ENCODE results near the gene LRRC72. TPM values are rescaled to one million over a fixed set of nuclear protein-coding genes. Genes with fewer than 3 reads are reported as not detected.
"Not testable (repeated sequence)": the region's sequence is repeated elsewhere in the genome, so short reads cannot be mapped to it uniquely, and the experiment has no call there.

LRRC72 gene
- total RNA-seq, 1 experiment from 2014 or later = not detected

DNA sequence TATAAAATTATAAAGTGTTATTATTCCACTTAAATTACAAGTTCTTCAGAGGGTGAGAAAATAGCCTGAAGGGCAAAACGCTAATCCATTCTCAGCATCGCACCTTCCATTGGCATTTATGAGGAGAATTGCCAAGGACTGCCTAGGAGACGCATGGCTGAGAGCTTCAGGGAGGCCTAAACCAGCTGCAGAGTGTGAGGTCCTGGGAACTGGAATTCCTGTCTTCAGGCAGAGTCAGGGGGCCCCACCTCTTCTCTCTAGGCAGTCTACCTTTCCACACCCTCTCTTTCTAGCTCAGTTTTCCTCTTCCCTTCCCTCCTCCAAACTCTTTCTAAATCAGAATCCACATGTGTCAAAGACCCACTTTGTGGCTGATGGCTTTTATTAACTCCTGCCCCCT lies 35.3 kb downstream of the LRRC72 start:
- no peak for DNase-seq (ENCODE audit: low read depth)
- in situ Hi-C loops (cut with HindIII; ENCODE audit: low pct_unique_long_range_greater_than_20kb, low sequenced_read_pairs) = no loop called here

DNA sequence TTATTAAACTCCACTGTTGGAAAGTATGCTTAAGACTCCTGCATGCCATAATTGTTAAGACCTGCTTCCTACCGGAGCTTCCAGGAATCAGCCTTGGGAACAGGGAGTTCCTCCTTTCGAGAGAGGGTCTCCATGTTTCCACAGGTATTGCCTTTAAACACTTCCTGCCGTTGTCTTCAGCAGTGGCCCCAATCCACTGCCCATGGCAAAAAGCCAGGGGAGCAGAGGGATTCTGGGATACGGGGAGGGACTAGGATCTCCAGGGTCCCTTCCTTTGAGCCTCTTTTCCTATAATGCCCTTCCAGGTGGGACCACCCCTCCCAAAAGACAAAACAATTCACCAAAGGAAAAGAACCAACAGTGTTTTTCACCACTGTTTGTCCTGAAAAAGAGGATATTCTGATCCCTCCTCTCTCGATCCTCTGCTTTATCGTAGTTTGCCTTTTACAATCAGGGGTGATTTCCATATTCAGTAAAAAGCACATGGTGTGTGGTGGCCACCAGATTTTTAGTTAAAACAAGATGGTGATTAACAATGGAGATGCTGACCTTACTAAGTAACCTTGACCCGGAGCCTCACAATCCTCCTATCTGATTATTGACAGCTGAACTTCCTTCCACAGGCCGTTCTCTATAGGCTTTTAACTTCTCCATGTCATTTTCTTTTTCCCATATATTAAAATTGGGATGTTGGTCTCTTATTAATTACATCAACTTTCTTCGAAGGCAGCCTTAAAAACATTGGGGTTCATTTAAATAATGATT lies 36.0 kb downstream of the LRRC72 start:
- in situ Hi-C loops (cut with HindIII; ENCODE audit: low pct_unique_long_range_greater_than_20kb, low sequenced_read_pairs) = no loop called here
- no peak for DNase-seq (ENCODE audit: low read depth)

DNA sequence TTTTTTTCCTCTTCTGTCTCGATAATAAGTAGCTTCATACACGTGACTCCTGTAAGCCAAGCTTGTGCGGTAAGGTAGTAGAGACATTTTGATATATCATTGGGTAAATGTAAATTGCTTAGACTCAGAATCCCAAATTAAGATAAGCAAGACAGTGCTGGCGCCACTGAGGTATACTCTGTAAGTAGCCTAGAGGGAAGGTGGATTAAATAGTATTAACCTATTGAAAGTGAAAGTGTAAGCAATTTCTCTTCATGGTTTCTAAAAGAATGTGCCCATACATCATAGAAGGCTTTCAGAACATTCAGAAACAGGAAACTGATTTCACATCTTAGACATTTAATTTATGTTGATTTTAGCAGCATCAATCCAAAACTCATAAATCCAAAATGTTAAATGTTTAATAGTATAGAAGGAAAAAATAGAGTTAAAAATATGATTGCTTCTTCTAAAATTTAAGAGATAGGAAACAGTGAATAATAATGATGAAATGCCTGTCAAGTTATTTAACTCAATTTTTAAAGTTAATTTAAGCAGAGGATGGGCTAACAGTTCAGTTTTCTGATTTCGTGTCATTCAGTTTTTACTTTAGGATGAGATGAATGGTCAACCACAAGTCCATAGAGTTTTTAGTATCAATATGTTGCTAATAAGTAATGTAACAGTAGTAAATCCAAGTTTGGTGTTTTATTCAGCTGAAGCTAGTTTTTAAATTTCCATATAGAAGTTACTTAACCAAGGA lies 36.8 kb downstream of the LRRC72 start:
- DNase-seq (ENCODE audit: low read depth) = no peak
- in situ Hi-C loops (cut with HindIII; ENCODE audit: low pct_unique_long_range_greater_than_20kb, low sequenced_read_pairs) = no loop called here

DNA sequence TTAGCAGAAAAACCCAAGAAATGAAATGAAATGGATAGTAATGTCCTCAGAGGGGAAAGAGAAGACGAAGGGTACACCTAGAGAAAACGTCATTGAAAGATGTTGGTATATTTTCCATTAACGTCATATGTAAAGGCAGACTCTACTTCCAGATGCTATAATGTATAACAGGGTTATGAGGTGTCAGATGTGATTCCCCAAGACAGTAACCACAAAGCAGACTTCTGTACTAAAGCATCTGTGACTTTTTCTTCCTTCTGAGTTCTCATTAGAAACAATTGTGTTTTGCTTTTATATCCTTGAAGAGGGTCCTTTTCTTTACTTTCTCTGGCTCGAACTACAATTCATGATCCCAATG lies 37.4 kb downstream of the LRRC72 start:
- DNase-seq (ENCODE audit: low read depth) = no peak
- in situ Hi-C loops (cut with HindIII; ENCODE audit: low pct_unique_long_range_greater_than_20kb, low sequenced_read_pairs) = no loop called here

DNA sequence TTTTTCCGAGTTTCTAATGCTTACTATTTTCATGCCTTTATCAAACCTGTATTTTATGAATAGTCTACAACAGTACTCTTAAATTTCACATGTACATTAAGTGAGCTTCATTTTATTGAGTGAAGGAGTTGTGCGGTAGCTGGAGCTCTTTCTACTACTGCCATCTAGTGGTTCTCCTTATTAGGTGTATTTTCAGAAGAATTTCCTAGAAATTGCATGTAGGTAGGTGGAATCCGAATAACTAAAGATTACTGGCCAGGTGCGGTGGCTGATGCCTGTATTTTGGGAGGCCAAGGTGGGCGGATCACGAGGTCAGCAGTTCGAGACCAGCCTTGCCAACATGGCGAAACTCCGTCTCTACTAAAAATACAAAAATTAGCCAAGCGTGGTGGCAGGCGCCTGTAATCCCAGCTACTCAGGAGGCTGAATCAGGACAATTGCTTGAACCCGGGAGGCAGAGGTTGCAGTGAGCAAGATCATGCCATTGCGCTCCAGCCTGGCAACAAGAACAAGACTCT lies 38.3 kb downstream of the LRRC72 start:
- peak; percentile 58 for DNase-seq (ENCODE audit: low read depth)
- in situ Hi-C loops (cut with HindIII; ENCODE audit: low pct_unique_long_range_greater_than_20kb, low sequenced_read_pairs) = no loop called here

DNA sequence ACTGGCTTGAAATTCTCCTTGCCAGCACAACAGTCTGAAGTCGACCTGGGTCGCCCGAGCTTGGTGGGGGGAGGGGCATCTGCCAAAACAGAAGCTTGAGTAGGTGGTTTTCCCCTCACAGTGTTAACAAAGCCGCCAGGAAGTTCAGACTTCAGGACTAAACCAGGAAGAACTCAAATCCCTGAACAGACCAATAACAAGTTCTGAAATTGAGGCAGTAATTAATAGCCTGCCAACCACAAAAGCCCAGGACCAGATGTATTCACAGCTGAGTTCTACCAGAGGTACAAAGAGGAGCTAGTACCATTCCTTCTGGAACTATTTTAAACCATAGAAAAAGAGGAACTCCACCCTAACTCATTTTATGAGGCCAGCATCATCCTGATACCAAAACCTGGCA lies 45.3 kb downstream of the LRRC72 start:
- no peak for DNase-seq (ENCODE audit: low read depth)
- in situ Hi-C loops (cut with HindIII; ENCODE audit: low pct_unique_long_range_greater_than_20kb, low sequenced_read_pairs) = no loop called here

DNA sequence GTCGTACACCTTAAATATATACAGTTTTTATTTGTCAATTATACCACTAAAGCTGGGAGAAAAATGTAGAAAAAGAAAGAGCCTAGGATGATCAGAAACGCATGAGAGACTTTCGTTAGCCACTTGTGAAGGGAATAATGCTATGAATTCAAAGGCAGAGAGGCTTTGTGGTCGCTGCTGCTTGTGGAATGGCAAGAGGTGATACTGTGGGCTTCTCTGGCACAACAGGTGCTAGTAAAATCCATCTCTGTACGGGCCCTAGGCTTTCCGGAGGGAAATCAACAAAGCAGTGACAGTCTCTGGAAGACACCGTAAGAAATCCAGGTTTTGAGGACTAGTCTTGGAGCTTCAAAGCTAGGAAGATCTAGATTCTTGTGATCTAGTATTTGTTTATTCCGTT lies 52.6 kb downstream of the LRRC72 start:
- DNase-seq (ENCODE audit: low read depth) = no peak
- in situ Hi-C loops (cut with HindIII; ENCODE audit: low pct_unique_long_range_greater_than_20kb, low sequenced_read_pairs) = no loop called here

DNA sequence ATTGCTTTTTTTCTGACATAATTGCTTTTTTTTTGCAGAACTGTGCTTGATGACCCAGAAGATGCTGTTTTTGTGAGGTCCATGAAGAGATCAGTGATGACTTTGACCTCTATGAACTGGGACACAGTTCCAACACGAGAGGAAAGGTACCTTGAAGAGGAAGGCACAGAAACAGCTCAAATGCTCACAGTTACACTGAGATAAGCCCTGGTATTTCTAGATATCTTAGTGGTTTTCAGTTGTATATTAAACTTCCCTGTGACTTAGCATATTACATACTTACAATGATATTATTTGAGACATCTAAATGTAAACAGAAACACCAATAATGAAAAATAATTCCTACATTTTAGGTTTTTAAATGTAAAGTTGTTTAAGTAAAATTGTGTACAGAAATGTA lies 54.7 kb downstream of the LRRC72 start:
- no peak for DNase-seq (ENCODE audit: low read depth)
- in situ Hi-C loops (cut with HindIII; ENCODE audit: low pct_unique_long_range_greater_than_20kb, low sequenced_read_pairs) = no loop called here

DNA sequence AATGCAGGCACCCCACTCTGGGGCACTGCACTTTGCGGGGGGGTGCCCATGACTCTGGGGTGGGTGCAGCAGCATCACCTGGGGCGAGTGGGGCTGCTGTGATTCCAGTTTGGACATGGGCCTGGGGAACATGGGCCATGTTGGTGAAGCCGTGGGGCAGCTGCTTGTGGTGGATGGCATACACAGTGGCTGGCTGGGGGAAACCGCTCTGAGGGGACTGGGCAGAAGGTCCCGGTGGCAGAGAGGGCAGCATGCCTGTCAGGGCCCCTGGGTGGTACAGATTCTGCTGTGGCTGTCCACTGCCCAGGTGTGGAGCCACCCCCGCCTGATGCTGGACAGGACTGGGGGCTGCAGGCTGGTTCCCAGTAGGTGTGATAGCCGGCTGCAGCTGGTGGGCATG lies 57.2 kb downstream of the LRRC72 start:
- in situ Hi-C loops (cut with HindIII; ENCODE audit: low pct_unique_long_range_greater_than_20kb, low sequenced_read_pairs) = no loop called here
- DNase-seq (ENCODE audit: low read depth) = no peak

DNA sequence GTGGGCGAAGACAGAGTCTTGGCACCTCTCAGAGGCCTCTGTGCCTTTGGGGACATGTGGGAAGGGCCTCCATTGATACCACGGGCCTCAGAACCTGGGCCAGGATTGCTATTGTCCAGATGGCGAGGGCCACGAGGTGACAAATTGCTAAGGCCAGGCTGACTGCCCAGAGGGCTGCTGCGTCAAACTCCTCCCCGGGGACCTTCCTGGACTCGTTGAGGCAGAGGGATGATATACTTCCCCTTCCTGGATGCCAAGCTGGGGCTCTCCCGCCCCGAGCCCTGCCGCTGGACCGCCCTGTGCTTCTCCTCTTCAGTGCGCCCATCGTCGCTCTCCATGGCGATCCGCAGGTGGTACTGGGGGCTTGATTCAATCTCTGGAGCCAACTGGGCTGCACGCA lies 58.9 kb downstream of the LRRC72 start:
- in situ Hi-C loops (cut with HindIII; ENCODE audit: low pct_unique_long_range_greater_than_20kb, low sequenced_read_pairs) = no loop called here
- no peak for DNase-seq (ENCODE audit: low read depth)

DNA sequence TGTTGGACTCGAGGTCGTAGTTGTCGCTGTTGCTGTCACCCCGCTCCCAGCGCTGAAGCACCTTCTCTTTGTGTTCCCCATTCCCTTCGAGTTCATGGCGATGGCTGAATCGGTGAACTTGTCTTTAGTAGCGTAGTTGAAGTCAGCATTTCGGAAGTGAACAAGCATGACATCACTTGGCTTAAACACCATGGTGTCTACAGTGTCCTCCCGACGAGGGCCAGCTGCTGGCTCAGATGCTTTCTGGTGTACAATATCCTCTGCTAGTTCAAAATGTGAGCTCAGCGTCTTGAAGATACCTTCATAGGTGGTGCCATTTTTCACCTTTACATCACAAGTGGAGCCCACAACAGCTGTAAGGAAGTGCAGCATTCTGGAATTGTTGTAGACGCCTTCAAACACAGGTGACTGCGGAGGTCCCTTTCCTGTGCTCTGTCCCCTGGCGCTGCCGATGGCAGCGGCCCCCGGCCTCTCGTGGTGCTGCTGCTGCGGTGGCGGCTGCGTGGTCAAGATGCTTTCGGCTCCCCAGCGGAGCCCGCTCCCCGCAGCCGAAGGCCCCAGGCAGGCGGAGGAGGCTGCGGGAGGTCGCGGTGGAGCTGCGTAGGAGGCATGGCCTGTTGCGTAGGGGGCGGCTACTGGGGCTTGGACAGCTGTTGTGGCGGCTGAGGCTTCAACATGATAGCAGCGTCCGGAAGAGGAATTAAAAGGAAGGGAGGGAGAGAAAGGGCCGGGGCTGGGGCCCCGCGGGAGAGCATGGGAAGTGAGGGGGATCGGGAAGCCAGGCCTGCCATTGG lies 59.7 kb downstream of the LRRC72 start:
- DNase-seq (ENCODE audit: low read depth) = no peak
- in situ Hi-C loops (cut with HindIII; ENCODE audit: low pct_unique_long_range_greater_than_20kb, low sequenced_read_pairs) = no loop called here

DNA sequence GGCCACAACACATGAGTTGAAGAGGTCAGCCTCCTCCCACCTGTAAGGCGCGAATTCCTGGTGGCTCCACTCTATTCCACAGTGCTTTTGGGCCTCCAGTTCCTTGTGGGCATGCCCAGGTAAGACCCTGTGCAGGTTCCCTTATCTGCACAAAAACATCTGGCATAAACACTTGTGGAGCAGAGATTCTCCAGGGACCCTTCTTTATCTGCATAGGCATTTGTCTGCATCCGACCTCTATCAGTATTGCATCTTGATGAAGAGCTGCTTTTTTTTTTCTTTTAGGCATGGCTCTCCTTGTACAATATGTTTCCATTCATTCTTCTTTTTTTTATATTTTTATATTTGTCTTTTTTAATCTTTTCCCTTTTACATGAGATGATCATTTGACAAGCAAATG lies 60.5 kb downstream of the LRRC72 start:
- in situ Hi-C loops (cut with HindIII; ENCODE audit: low pct_unique_long_range_greater_than_20kb, low sequenced_read_pairs) = no loop called here
- no peak for DNase-seq (ENCODE audit: low read depth)

DNA sequence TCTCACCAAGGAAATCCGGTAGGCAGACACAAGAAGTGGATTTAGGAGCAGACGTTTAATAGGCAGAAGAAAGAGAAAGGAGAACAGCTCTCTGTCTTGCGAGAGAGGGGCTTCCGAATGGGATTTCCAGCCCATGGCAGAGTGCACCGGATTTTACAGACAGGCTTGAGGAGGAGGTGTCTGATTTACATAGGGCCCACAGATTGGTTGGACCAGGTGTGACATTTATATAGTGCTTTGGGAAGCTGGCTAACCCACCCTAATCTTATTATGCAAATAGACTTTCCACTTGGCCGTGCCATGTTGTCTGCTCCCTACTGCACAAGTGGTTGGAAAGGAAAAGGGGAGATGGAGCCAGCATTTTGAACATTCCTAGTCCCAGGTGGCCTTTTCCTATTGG lies 61.2 kb downstream of the LRRC72 start:
- in situ Hi-C loops (cut with HindIII; ENCODE audit: low pct_unique_long_range_greater_than_20kb, low sequenced_read_pairs) = no loop called here
- DNase-seq (ENCODE audit: low read depth) = no peak

DNA sequence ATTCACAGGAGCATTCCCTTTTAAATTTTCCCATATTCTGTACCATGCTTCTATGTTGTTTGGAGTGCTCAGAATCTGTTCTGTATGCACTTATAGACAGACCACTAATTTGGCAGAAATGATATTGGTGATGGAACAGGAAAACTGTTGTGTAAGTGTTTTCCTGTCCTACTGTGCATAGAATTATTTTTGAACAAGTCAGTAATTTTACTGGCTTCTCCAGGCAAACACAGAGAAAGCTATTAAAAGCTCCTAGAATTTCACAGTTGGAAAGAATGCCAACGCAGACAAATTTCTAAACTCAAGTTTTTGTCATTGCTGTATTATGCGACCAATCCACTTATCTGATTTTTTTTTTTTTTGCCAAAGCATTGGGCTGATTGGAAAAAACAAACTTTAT lies 63.3 kb downstream of the LRRC72 start:
- in situ Hi-C loops (cut with HindIII; ENCODE audit: low pct_unique_long_range_greater_than_20kb, low sequenced_read_pairs) = no loop called here
- DNase-seq (ENCODE audit: low read depth) = no peak

DNA sequence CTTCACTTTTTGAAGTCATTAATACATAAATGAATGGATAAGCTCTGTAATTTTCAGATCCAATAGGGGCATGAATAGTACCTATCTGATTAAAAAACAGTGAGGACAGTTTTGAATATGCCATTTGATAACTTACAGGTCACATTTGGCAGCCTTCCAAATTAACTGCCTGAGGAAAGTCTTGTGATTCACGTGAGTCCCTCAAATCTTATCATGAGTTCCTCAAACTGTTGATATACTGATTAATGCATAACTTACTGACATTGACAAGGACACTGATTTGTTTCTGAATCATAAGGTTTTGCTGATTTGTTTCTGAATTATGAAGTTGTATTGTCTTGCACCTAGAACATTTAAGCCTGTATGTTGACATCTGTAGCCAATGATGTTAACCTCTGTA lies 63.8 kb downstream of the LRRC72 start:
- DNase-seq (ENCODE audit: low read depth) = no peak
- in situ Hi-C loops (cut with HindIII; ENCODE audit: low pct_unique_long_range_greater_than_20kb, low sequenced_read_pairs) = no loop called here

DNA sequence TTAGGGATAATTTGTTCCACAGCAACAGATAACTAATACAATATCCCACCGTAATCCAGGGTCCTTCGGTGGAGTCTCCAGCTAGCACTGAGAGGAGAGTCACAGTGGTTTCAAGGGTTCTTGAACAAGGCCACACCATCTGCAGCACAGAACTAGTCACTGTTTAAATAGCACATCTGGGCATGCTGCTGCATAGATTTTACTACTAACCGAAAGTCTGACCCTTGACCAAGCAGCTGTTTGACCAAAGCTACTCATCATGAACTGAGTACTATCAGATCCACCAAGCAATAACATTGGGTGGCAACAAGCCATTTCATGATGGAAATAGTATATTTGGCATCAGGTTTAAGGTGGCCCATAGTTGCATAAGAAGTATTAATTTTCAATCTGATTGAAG lies 65.8 kb downstream of the LRRC72 start:
- no peak for DNase-seq (ENCODE audit: low read depth)
- in situ Hi-C loops (cut with HindIII; ENCODE audit: low pct_unique_long_range_greater_than_20kb, low sequenced_read_pairs) = no loop called here

DNA sequence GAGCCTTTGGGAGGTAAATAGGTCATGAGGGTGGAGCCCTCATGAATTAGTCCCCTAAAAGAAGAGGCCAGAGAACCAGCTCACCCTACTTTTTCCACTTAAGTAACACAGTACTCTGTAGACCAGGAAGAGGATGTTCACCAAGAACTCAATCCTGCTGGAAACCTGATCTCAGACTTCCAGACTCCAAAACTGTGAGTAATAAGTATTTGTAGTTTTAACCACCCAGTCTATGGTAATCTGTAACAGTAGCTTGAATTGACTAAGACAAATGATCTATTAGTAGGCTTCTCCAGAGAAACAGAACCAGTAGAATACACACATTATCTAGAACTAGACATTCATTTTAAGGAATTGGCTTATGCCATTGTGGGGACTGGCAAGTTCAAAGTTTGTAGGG lies 67.4 kb downstream of the LRRC72 start:
- in situ Hi-C loops (cut with HindIII; ENCODE audit: low pct_unique_long_range_greater_than_20kb, low sequenced_read_pairs) = no loop called here
- DNase-seq (ENCODE audit: low read depth) = peak; percentile 16

DNA sequence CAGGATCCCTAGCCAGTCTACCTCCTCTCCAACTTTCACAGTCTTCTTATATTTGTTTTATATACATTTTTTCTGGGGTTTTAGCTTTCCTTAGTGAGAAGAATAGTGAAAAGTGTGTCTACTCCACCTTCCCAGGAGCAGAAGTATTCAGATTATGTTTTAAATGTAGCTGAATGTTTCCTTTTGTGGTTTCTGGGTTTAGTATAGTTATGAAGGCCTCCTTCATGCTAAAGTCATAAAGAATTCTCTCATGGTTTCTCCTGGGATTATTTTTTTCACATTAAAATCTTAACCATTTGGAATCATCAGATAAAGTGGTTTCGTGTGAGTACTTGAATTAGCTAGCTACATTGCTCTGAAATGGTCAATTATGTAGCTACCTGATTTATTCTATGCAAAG lies 68.1 kb downstream of the LRRC72 start:
- in situ Hi-C loops (cut with HindIII; ENCODE audit: low pct_unique_long_range_greater_than_20kb, low sequenced_read_pairs) = no loop called here
- DNase-seq (ENCODE audit: low read depth) = no peak

DNA sequence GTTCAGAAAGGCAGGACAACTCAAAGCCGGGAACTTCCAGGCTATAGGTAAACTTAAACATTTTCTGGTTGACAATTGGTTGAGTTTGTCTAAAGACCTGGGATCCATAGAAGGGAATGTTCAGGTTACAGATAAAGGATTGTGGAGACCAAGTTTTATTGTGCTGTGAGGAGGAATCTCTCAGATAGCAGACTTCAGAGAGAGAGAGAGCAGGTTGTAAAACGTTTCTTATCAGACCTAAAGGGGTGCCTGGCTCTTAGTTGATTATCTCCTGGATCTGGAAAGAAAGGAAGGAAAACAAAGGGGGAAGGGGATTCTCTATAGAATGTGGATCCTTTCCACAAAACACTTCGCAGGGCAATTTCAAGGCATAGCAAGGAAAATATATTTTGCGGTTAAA lies 69.0 kb downstream of the LRRC72 start:
- DNase-seq (ENCODE audit: low read depth); in situ Hi-C loops (cut with HindIII; ENCODE audit: low pct_unique_long_range_greater_than_20kb, low sequenced_read_pairs): not testable (repeated sequence)
